Activated CD8-positive, alpha-beta memory T cell treated with anti-CD3 and anti-CD28 coated beads for 36 hours (primary cell): Measurements from ENCODE around the gene TLCD3B. TPM values are rescaled to one million over a fixed set of nuclear protein-coding genes. Genes with fewer than 3 reads are reported as not detected.

Source experiments
- CTCF ChIA-PET: fragments of 350-600 bp; sonication (Branson Sonifier 250); formaldehyde crosslinking; loops from one replicate; lab custom pipeline; 2021; ENCODE audit warnings: antibody characterized with exemption; lab: Charles Lee
- POLR2A ChIA-PET: fragments of 350-600 bp; sonication (Branson Sonifier 250); formaldehyde crosslinking; loops from one replicate; lab custom pipeline; 2021; ENCODE audit warnings: antibody characterized with exemption; lab: Charles Lee
- total RNA-seq, 2 experiments: library from RNA; stranded (reverse); gene quantifications; one replicate each; pipeline ENCODE4 v1.2.3, GENCODE V29; 2021

Gene TLCD3B
- total RNA-seq, 2 experiments from 2014 or later = 1.1 to 1.4 TPM

- ChIA-PET POLR2A (no interaction called here), CTCF (interaction anchor here (0.7 kb wide), 1 partner anchor 21 kb away, joined by 3 read pairs; the partner anchor contains the start of gene C16orf92)
Measured at GRCh38 chr16:30002614-30003346, 28.3 kb downstream of the TLCD3B start.

- ChIA-PET POLR2A (no interaction called here), CTCF (interaction anchor here (0.7 kb wide), 1 partner anchor 76 kb away, joined by 4 read pairs; no protein-coding TSS in a partner anchor)
Measured at GRCh38 chr16:30000735-30001631, 30.1 kb downstream of the TLCD3B start.

GRCh38 chr16:29999605-30000004 lies 31.5 kb downstream of the TLCD3B start:
- CTCF ChIA-PET = no interaction called here
- POLR2A ChIA-PET = no interaction called here

GRCh38 chr16:29996766-29997250 lies 34.3 kb downstream of the TLCD3B start:
- ChIA-PET POLR2A (interaction anchor here (0.8 kb wide), 1 partner anchor 139 kb away, joined by 4 read pairs; no protein-coding TSS in a partner anchor), CTCF (interaction anchor here (0.7 to 2.9 kb wide), 8 partner anchors 10 to 294 kb away, joined by 3 to 10 read pairs (median 3); partner anchors contain the start of gene C16orf92)

- CTCF ChIA-PET = interaction anchor here (0.7 to 2.9 kb wide), 8 partner anchors 10 to 294 kb away, joined by 3 to 10 read pairs (median 4); no protein-coding TSS in a partner anchor
- POLR2A ChIA-PET = interaction anchor here (1.1 to 2.1 kb wide), 3 partner anchors 23 to 188 kb away, joined by 4 to 10 read pairs (median 8); partner anchors contain the start of genes KCTD13 and TAOK2
Measured at GRCh38 chr16:29995911-29996765, 34.9 kb downstream of the TLCD3B start, which contains the start of gene INO80E. INO80E (plus strand) TSS chr16:29996241; CDS start chr16:29996311, 70 bp downstream.

- POLR2A ChIA-PET = interaction anchor here (1.1 to 2.1 kb wide), 3 partner anchors 22 to 187 kb away, joined by 4 to 10 read pairs (median 8); partner anchors contain the start of genes KCTD13 and TAOK2
- CTCF ChIA-PET = interaction anchor here (1.0 to 2.9 kb wide), 4 partner anchors 11 to 293 kb away, joined by 4 to 10 read pairs (median 6); no protein-coding TSS in a partner anchor
Measured at GRCh38 chr16:29995324-29995910, 35.7 kb downstream of the TLCD3B start, which contains the start of gene HIRIP3. HIRIP3 (minus strand) TSS chr16:29995617; CDS start chr16:29995605, 12 bp downstream.

GRCh38 chr16:29994600-29995323 lies 36.3 kb downstream of the TLCD3B start:
- CTCF ChIA-PET = interaction anchor here (1.1 to 1.7 kb wide), 2 partner anchors 69 to 205 kb away, joined by 3 to 5 read pairs; partner anchors contain the start of gene KCTD13
- POLR2A ChIA-PET = interaction anchor here (1.2 to 2.1 kb wide), 3 partner anchors 19 to 68 kb away, joined by 3 to 10 read pairs (median 8); partner anchors contain the start of genes KCTD13 and TAOK2

- CTCF ChIA-PET = interaction anchor here (0.7 to 1.8 kb wide), 4 partner anchors 12 to 100 kb away, joined by 3 to 5 read pairs (median 3); partner anchors contain the start of genes KCTD13 and TLCD3B
- POLR2A ChIA-PET = interaction anchor here (1.2 to 2.1 kb wide), 4 partner anchors 18 to 68 kb away, joined by 3 to 10 read pairs (median 6); partner anchors contain the start of genes KCTD13 and TAOK2
Measured at GRCh38 chr16:29993903-29994599, 37.0 kb downstream of the TLCD3B start.

GRCh38 chr16:29993191-29993902 lies 37.7 kb downstream of the TLCD3B start:
- ChIA-PET POLR2A (interaction anchor here (1.2 to 1.4 kb wide), 2 partner anchors 18 to 67 kb away, joined by 3 to 4 read pairs; partner anchors contain the start of gene KCTD13), CTCF (interaction anchor here (0.7 to 1.8 kb wide), 4 partner anchors 11 to 101 kb away, joined by 3 to 5 read pairs (median 3); partner anchors contain the start of genes KCTD13 and TLCD3B)

- CTCF ChIA-PET = interaction anchor here (1.8 kb wide), 1 partner anchor 39 kb away, joined by 5 read pairs; the partner anchor contains the start of gene TLCD3B
- POLR2A ChIA-PET = interaction anchor here (0.6 to 1.4 kb wide), 2 partner anchors 66 to 165 kb away, joined by 4 read pairs; partner anchors contain the start of gene KCTD13
Measured at GRCh38 chr16:29992344-29992967, 38.6 kb downstream of the TLCD3B start.

GRCh38 chr16:29991571-29991904 lies 39.5 kb downstream of the TLCD3B start:
- CTCF ChIA-PET = no interaction called here
- POLR2A ChIA-PET = no interaction called here

GRCh38 chr16:29990883-29991570 lies 40.0 kb downstream of the TLCD3B start:
- CTCF ChIA-PET = no interaction called here
- POLR2A ChIA-PET = no interaction called here

GRCh38 chr16:29990034-29990433 lies 41.0 kb downstream of the TLCD3B start:
- ChIA-PET CTCF (interaction anchor here (1.0 kb wide), 1 partner anchor 144 kb away, joined by 3 read pairs; no protein-coding TSS in a partner anchor), POLR2A (no interaction called here)
